MCF 10A (cell line): ENCODE results near the gene C1GALT1C1. TPM values are rescaled to one million over a fixed set of nuclear protein-coding genes. Genes with fewer than 3 reads are reported as not detected.

Experiments used
- Bru-seq: library from RNA; stranded (reverse); fragments of 400-500 nt; gene quantifications from one replicate; lab custom pipeline; 2021; lab: Mats Ljungman, UMichigan
- BruChase-seq, 2 experiments: library from RNA; stranded (reverse); fragments of 400-500 nt; gene quantifications; one replicate each; lab custom pipeline; 2021; lab: Mats Ljungman, UMichigan
- BruUV-seq: library from RNA; stranded (reverse); fragments of 400-500 nt; replicated peaks from 2 replicates; lab custom pipeline; 2021; lab: Mats Ljungman, UMichigan
- CTCF ChIA-PET: fragments of 300-600 bp; sonication (Branson Sonifier 250); formaldehyde crosslinking; extraction: SDS; loops from one replicate; lab custom pipeline; 2021; ENCODE audit warnings: antibody characterized with exemption, inconsistent platforms; lab: Yijun Ruan, JAX
- POLR2A ChIA-PET: fragments of 300-600, 350-650 bp; sonication (Branson Sonifier 250); formaldehyde crosslinking; extraction: SDS; loops from one replicate; lab custom pipeline; 2020; ENCODE audit warnings: antibody characterized with exemption, inconsistent platforms; lab: Yijun Ruan, JAX
- DNase-seq: peaks from one replicate; pipeline ENCODE4 v3.0.0-alpha.2; 2018; ENCODE audit not compliant: unreplicated experiment
- H3K27ac Mint-ChIP-seq: one replicate; pipeline ENCODE4 v1.8.0; 2022; ENCODE audit warnings: mild to moderate bottlenecking, low read depth, mixed read lengths; ENCODE audit not compliant: unreplicated experiment
- H3K27me3 Mint-ChIP-seq: one replicate; pipeline ENCODE4 v1.8.0; 2022; ENCODE audit warnings: mixed read lengths; ENCODE audit not compliant: insufficient read depth, unreplicated experiment
- H3K36me3 Mint-ChIP-seq: one replicate; pipeline ENCODE4 v1.8.0; 2022; ENCODE audit warnings: mild to moderate bottlenecking, moderate library complexity, mixed read lengths; ENCODE audit not compliant: insufficient read depth, unreplicated experiment
- H3K4me1 Mint-ChIP-seq: one replicate; pipeline ENCODE4 v1.8.0; 2022; ENCODE audit warnings: mixed read lengths; ENCODE audit not compliant: insufficient read depth, unreplicated experiment
- H3K4me3 Mint-ChIP-seq: one replicate; pipeline ENCODE4 v1.8.0; 2022; ENCODE audit warnings: mild to moderate bottlenecking, moderate library complexity, mixed read lengths; ENCODE audit not compliant: unreplicated experiment
- H3K9me3 Mint-ChIP-seq: one replicate; pipeline ENCODE4 v1.8.0; 2022; ENCODE audit warnings: mixed read lengths; ENCODE audit not compliant: unreplicated experiment
- CTCF ChIP-seq: fragments of 200-600 bp; IDR thresholded peaks from one replicate; pipeline ENCODE4 v1.8.0; 2022; ENCODE audit warnings: antibody characterized with exemption, mild to moderate bottlenecking; ENCODE audit not compliant: unreplicated experiment
- intact Hi-C: fragments of 100-400 bp; cut with micrococcal nuclease; formaldehyde crosslinking; loops from 2 replicates; pipeline ENCODE4 v1.14.1; 2022
- long read RNA-seq: library from polyadenylated mRNA; stranded (forward); transcript quantifications from one replicate; pipeline ENCODE4 v2.0.0, GENCODE V29; 2022
- total RNA-seq: library from RNA; stranded (reverse); gene quantifications from 2 replicates; pipeline ENCODE4 v1.2.3, GENCODE V29; 2022

C1GALT1C1 gene
- total RNA-seq, result 6.3 and 8.7 TPM in 2 replicates
- Bru-seq, nascent RNA, result percentile 67 among the genes with signal in this experiment
- percentile 87 among the genes with signal in this experiment for BruChase-seq, experiment 1, labeled RNA remaining after a 6-hour chase
- BruChase-seq, experiment 2, labeled RNA remaining after a 2-hour chase, result percentile 72 among the genes with signal in this experiment
- long read RNA-seq, transcript C1GALT1C1-201 (2 exons, 1,613 nt), result major isoform, 23 of 25 reads
- long read RNA-seq, partial matches to known transcripts, result 1 of 25 reads
- long read RNA-seq, other reads (novel, unspliced or antisense), result 1 of 25 reads

GRCh38 chrX:120629667-120630537 lies at the start of gene C1GALT1C1:
TSS of gene C1GALT1C1 (minus strand) at chrX:120630054. CDS start at chrX:120627166, 2,888 bp downstream.
- H3K4me1 Mint-ChIP-seq, result no peaks in the 10 kb centered on the region
- ChIA-PET CTCF (no interaction called here), POLR2A (interaction anchor here (0.6 to 2.6 kb wide), 4 partner anchors 24 to 71 kb away, joined by 3 to 12 read pairs (median 3); partner anchors contain the start of genes CUL4B and MCTS1)
- peak within 1 kb of the TSS; percentile 85 for H3K4me3 Mint-ChIP-seq
- intact Hi-C loops, result no loop called here
- no peak for TF ChIP-seq CTCF
- H3K27ac Mint-ChIP-seq, result peak within 1 kb of the TSS; percentile 95
- H3K36me3 Mint-ChIP-seq, result no peaks in the 10 kb centered on the region
- H3K9me3 Mint-ChIP-seq, result no peaks in the 10 kb centered on the region
- no peaks in the 10 kb centered on the region for H3K27me3 Mint-ChIP-seq
- no TSS peak for BruUV-seq
- peak; percentile 92 for DNase-seq

GRCh38 chrX:120677004-120677652 lies 47.3 kb upstream of the C1GALT1C1 start:
- Mint-ChIP-seq H3K4me3 (no peak overlapping the region), H3K27ac (no peak overlapping the region), H3K4me1 (peaks cover 2% of the 10 kb centered on the region), H3K36me3 (no peaks in the 10 kb centered on the region), H3K9me3 (peaks cover 8% of the 10 kb centered on the region), H3K27me3 (no peaks in the 10 kb centered on the region)
- no TSS peak for BruUV-seq
- CTCF ChIA-PET, result no interaction called here
- intact Hi-C loops, result no loop called here
- TF ChIP-seq CTCF, result no peak
- POLR2A ChIA-PET, result no interaction called here
- no peak for DNase-seq

GRCh38 chrX:120672841-120673530 lies 43.1 kb upstream of the C1GALT1C1 start:
- Mint-ChIP-seq H3K4me3 (no peak overlapping the region), H3K4me1 (peaks cover 8% of the 10 kb centered on the region), H3K27ac (no peak overlapping the region), H3K36me3 (no peaks in the 10 kb centered on the region), H3K9me3 (peaks cover 6% of the 10 kb centered on the region), H3K27me3 (no peaks in the 10 kb centered on the region)
- no TSS peak for BruUV-seq
- DNase-seq, result no peak
- intact Hi-C loops, result no loop called here
- ChIA-PET POLR2A (interaction anchor here (0.8 to 1.0 kb wide), 4 partner anchors 12 to 119 kb away, joined by 3 to 6 read pairs (median 3); partner anchors contain the start of gene MCTS1), CTCF (interaction anchor here (2.6 kb wide), 1 partner anchor 9 kb away, joined by 14 read pairs; no protein-coding TSS in a partner anchor)
- TF ChIP-seq CTCF, result no peak
